Upper lobe of left lung (tissue), 6 donors: ENCODE data around the gene DDIT4. TPM values are rescaled to one million over a fixed set of nuclear protein-coding genes. Genes with fewer than 3 reads are reported as not detected.

ENCODE experiments used
- ATAC-seq, 2 donors: fragments of 200-7000 bp; cut with Tn5 transposase; one replicate each; pipeline ENCODE4 v1.9.1; 2022; ENCODE audit warnings: mild to moderate bottlenecking in 2 of 2, moderate library complexity in 2 of 2; ENCODE audit not compliant: low FRiP score in 2 of 2
- DNase-seq, 2 donors: peaks; one replicate each; pipeline ENCODE4 v3.0.0-alpha.2; 2019 to 2020
- H3K27ac ChIP-seq, 4 donors: fragments of 200-600 bp; sonication (generic); one replicate each; pipeline ENCODE4 v1.5.1; 2016 to 2019
- H3K27me3 ChIP-seq, 4 donors: fragments of 200-600 bp; sonication (generic); one replicate each; pipeline ENCODE4 v1.5.1; 2017 to 2019
- H3K36me3 ChIP-seq, 4 donors: fragments of 200-600 bp; sonication (generic); one replicate each; pipeline ENCODE4 v1.5.1; 2016 to 2019
- H3K4me1 ChIP-seq, 4 donors: fragments of 200-600 bp; sonication (generic); one replicate each; pipeline ENCODE4 v1.5.1; 2018 to 2019
- H3K4me3 ChIP-seq, 4 donors: fragments of 200-600 bp; sonication (generic); one replicate each; pipeline ENCODE4 v1.5.1; 2017 to 2019; ENCODE audit warnings: mild to moderate bottlenecking in 2 of 4, moderate library complexity in 1 of 4
- H3K9me3 ChIP-seq, 4 donors: fragments of 200-600 bp; sonication (generic); one replicate each; pipeline ENCODE4 v1.5.1; 2018 to 2019
- CTCF ChIP-seq, 6 experiments: fragments of 450-650 bp in 4 of 6; fragments of 200-600 bp in 2 of 6; sonication (generic) in 2 of 6; IDR thresholded peaks; one replicate each; pipeline ENCODE4 v1.5.1; 2016 to 2019; ENCODE audit warnings: antibody characterized with exemption in 6 of 6
- EP300 ChIP-seq, 4 donors: sonication (generic); formaldehyde crosslinking; IDR thresholded peaks; one replicate each; pipeline ENCODE4 v1.5.1; 2017; ENCODE audit warnings: antibody characterized with exemption in 4 of 4, control low read depth in 2 of 4
- POLR2A ChIP-seq, 4 donors: fragments of 450-650 bp; IDR thresholded peaks; one replicate each; pipeline ENCODE4 v1.5.1; 2016 to 2017; ENCODE audit warnings: antibody characterized with exemption in 4 of 4, mild to moderate bottlenecking in 2 of 4
- POLR2AphosphoS5 ChIP-seq, 2 donors: sonication (generic); formaldehyde crosslinking; IDR thresholded peaks; one replicate each; pipeline ENCODE4 v1.5.1; 2017; ENCODE audit warnings: antibody characterized with exemption in 2 of 2
- WGBS, 2 donors: methylation state at CpG; one replicate each; pipeline ENCODE4 v1.1.5; 2017 to 2018; 5-methylcytosine and 5-hydroxymethylcytosine counted together
- total RNA-seq, 6 donors: library from RNA; depleted of rRNA in 4 of 6; stranded (reverse); fragments of >200 nt in 4 of 6; gene quantifications; one replicate each; pipeline versions ENCODE4 v1.1.0 to v1.2.1, GENCODE V29; 2016 to 2021
- donor health status: DM: no; HTN: no; CAD: no; lungs with moderate emphysema.
- donor health status: DM: no; HTN: yes; CAD: no; lungs with severe emphysema.

The DDIT4 gene
- total RNA-seq, 6 donors from 2014 or later = 81.0 to 218 (median 151) TPM

DNA sequence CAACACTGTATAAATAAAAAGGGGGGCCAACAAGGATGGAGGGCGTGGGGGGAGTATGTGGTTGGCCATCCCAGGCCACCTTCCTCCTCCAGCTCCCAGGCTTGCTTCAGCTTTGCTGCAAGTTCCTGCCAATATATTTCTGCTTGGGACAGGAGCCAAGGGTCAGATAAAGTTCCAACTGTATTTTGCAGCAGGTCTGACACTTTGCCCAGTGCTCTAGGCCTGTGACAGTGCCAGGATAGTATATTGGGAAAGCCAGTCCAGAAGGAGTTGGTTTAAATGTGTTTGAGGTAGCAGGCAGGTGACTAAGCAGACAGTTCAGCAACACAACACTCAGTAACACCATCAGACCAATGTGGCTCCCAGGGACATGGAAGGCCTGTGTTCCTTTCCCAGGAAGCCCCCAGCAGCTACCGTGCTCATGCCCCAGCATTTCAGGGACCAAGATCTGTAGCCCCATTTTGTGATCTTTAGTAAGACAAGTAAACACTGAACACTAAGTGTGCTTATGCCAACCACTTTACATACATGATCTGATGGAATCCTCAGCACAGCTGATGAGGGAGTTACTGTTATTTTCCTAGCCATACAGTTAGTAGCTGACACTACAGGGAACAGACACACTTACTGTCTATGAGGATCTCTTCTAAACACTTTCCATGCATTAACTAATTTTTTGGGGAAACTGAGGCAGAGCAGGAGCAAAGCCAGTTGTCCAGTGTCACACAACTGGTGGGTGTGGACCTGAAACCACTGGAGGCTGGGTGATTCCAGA lies 42.1 kb downstream of the DDIT4 start:
- TF ChIP-seq POLR2A (IDR thresholded peaks at IDR 0.05) (peak in 2 of 4 donors; percentile 2 to 35), EP300 (IDR thresholded peaks at IDR 0.05) (peak in 1 of 4 donors; percentile 48), CTCF (IDR thresholded peaks at IDR 0.05) (no peak), POLR2AphosphoS5 (IDR thresholded peaks at IDR 0.05) (peak; percentile 48 to 71)
- no peaks in the 10 kb centered on the region for H3K9me3 ChIP-seq
- DNase-seq (peak in 1 of 2 donors; percentile 82), ATAC-seq (peak; percentile 2 to 60)
- no peaks in the 10 kb centered on the region for H3K36me3 ChIP-seq
- H3K4me3 ChIP-seq = no peak overlapping the region
- H3K27ac ChIP-seq = peak overlapping the region; percentile 69 to 94 (median 83)
- H3K4me1 ChIP-seq = peaks cover 57 to 68% (median 65%) of the 10 kb centered on the region in 4 donors
- 16 to 25% methylated on average over 2 of the region's 2 CpGs for WGBS, 2 donors
- H3K27me3 ChIP-seq = no peaks in the 10 kb centered on the region

GRCh38 chr10:72316386-72316700 lies 42.6 kb downstream of the DDIT4 start:
- DNase-seq (no peak), ATAC-seq (no peak)
- TF ChIP-seq POLR2A (IDR thresholded peaks at IDR 0.05) (no peak), POLR2AphosphoS5 (IDR thresholded peaks at IDR 0.05) (peak in 1 of 2 donors; percentile 29)
- H3K27me3 ChIP-seq = no peaks in the 10 kb centered on the region
- H3K36me3 ChIP-seq = no peaks in the 10 kb centered on the region
- 38 to 60% methylated on average over 3 of the region's 3 CpGs for WGBS, 2 donors
- H3K9me3 ChIP-seq = no peaks in the 10 kb centered on the region
- peaks cover 63 to 70% (median 69%) of the 10 kb centered on the region in 4 donors for H3K4me1 ChIP-seq
- H3K4me3 ChIP-seq = no peak overlapping the region
- peak overlapping the region; percentile 69 to 94 (median 83) for H3K27ac ChIP-seq

- no peaks in the 10 kb centered on the region for H3K27me3 ChIP-seq
- TF ChIP-seq POLR2AphosphoS5 (IDR thresholded peaks at IDR 0.05) (peak in 1 of 2 donors; percentile 50), EP300 (IDR thresholded peaks at IDR 0.05) (no peak)
- H3K36me3 ChIP-seq = no peaks in the 10 kb centered on the region
- ATAC-seq (no peak), DNase-seq (peak; percentile 61 to 77)
- WGBS, 2 donors = 65 to 75% methylated on average over 9 to 12 of the region's 12 CpGs
- H3K4me1 ChIP-seq = peaks cover 67 to 76% (median 72%) of the 10 kb centered on the region in 4 donors
- no peaks in the 10 kb centered on the region for H3K9me3 ChIP-seq
- H3K27ac ChIP-seq = peak overlapping the region; percentile 69 to 94 (median 83)
- H3K4me3 ChIP-seq = no peak overlapping the region
Observed at GRCh38 chr10:72316748-72317435, 43.2 kb downstream of the DDIT4 start.

DNA sequence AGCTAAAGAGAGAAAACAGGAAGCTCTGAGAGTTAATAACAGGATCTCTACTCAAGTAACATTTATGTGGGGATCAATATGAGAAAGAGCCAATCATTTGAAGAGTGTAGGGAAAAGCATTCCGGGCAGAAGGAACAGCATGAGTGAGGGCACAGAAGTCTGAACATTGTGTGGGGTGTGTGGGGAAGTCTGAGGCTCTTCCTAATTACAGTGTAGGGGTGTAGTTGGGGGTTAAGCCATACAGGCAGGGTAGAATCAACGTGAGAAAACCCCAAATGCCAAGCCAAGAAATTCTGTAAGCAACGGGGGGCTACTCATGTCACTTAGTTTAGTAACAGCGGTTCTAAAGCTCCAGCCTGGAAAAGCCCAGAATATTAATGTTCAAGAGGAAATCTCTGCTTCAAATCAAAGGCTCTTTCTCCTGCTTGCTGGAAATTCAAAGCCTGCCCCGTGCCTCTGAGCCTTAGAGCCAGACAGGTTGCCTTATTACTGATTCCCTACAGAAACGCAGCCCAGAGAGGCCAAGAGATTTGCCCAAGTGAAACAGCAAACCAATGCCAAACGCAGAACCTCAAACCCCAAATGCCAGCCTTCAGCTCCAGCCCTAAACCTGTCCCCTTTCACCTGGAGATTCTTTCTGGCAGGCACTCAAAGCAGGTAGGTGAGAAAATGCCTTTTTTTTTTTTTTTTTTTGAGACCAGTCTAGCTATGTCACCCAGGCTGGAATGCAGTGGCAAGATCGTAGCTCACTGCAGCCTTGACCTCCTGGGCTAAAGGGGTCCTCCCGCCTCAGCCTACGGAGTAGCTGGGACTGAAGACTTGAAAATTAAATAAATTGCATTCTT lies 44.9 kb downstream of the DDIT4 start:
- DNase-seq = no peak
- WGBS, 2 donors = 47% methylated on average over 10 of the region's 10 CpGs
- ATAC-seq = no peak
- Histone ChIP-seq H3K27ac (peak overlapping the region; percentile 90 to 99 (median 96)), H3K4me3 (peak overlapping the region in 3 of 4 donors; percentile 34 to 53 (median 47)), H3K36me3 (no peaks in the 10 kb centered on the region), H3K9me3 (no peaks in the 10 kb centered on the region), H3K4me1 (peaks cover 78 to 93% (median 82%) of the 10 kb centered on the region in 4 donors), H3K27me3 (no peaks in the 10 kb centered on the region)
- TF ChIP-seq EP300 (IDR thresholded peaks at IDR 0.05) = no peak
- no peak for TF ChIP-seq POLR2AphosphoS5 (IDR thresholded peaks at IDR 0.05)
- TF ChIP-seq POLR2A (IDR thresholded peaks at IDR 0.05) = no peak
- no peak for TF ChIP-seq CTCF (IDR thresholded peaks at IDR 0.05)

DNA sequence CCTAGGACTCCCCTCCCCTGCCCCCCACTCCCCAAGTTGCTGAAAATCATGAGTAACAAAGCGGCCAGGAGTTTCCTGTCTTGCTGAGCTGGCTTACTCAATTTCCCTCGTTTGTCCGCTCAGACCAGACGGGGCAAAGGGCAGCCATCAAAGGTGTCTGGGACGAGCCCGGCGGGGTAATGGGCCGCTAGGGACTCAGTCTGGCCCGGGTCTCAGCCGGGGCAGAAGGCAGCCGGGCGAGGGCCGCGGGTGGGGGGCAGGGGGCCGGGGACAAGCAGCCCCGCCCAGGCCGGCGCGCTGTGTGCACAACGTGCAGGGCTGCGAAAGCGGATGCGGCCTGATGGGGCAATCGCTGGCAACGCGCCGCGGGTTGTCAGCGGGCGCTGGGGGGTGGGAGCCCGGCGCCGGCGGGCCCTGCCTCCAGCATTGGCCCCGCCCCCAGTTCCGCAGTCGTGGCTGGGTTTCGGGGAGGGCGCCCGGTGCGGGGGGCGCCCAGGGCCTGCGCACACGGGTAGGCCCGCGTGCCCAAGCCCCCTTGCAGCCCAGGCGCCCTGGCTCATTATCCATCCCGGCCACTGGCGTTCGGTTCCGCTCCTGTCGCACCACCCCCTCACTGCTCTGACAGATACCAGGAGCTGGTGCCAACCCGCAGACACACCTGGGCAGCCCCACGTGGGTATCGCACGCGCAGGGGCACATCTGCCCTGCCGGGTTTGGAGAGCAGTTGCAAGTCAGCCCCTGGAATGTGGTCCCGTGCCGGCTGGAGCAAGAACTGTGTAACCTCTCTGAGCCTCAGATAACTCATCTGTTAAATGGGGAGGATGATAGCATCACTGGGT lies 45.9 kb downstream of the DDIT4 start:
- Histone ChIP-seq H3K4me1 (peaks cover 81 to 99% (median 86%) of the 10 kb centered on the region in 4 donors), H3K27ac (peak overlapping the region; percentile 90 to 99 (median 96)), H3K4me3 (peak overlapping the region in 3 of 4 donors; percentile 34 to 53 (median 47)), H3K27me3 (no peaks in the 10 kb centered on the region), H3K36me3 (no peaks in the 10 kb centered on the region), H3K9me3 (no peaks in the 10 kb centered on the region)
- DNase-seq = peak; percentile 96 to 100
- WGBS, 2 donors = 0 to 3% methylated on average over 8 to 53 of the region's 60 CpGs
- TF ChIP-seq EP300 (IDR thresholded peaks at IDR 0.05) = peak in 2 of 4 donors; percentile 78 to 79
- TF ChIP-seq POLR2A (IDR thresholded peaks at IDR 0.05) = peak in 1 of 4 donors; percentile 83
- peak in 3 of 6 experiments; percentile 10 to 22 (median 13) for TF ChIP-seq CTCF (IDR thresholded peaks at IDR 0.05)
- TF ChIP-seq POLR2AphosphoS5 (IDR thresholded peaks at IDR 0.05) = peak; percentile 88 to 89
- ATAC-seq = peak; percentile 88 to 91
